Stimulated activated CD8-positive, alpha-beta memory T cell treated with anti-CD3 and anti-CD28 coated beads, Interleukin-7, amount 100 ng/mL, for 48 hours (primary cell): ENCODE data around the gene TRIM41.

Experiments used
- DNase-seq, 2 donors: peaks; one replicate each; pipeline ENCODE4 v3.0.0-alpha.2; 2020; ENCODE audit warnings: low read depth in 1 of 2; ENCODE audit errors: extremely low read depth in 1 of 2

The TRIM41 gene

DNA sequence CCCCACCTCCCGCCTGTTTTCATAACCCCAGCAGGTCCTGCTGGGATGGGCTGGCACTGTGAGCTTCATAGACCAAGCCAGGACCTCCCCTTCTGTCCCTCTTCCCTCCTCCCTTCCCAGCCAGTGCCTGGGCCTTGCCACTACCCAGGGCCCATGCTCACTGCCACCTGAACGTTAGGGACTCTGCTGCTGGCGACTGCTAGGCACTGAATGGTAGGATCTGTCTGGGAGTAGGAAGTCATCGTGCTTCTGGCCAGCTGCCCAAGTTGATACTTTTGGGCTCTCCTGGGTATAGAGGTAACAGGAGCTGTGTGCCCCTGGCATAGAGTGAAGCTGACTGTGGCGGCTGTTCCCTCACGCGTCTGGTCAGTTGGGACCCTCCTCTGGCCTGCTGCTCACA, 8.4 kb downstream of the TRIM41 start:
- no peak for DNase-seq

DNA sequence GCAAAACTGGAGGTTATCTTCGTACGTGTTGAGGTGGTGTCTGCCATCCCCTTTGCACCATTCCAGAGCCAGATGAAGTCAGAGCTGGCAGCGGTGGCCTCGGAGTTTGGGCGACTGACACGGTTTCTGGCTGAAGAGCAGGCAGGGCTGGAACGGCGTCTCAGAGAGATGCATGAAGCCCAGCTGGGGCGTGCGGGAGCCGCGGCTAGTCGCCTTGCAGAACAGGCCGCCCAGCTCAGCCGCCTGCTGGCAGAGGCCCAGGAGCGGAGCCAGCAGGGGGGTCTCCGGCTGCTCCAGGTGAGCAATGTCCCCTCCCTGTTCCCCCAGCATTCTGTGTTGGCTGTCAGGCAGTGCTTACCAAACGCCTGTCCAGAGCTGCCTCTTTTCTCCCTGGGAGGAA, 9.5 kb downstream of the TRIM41 start:
- DNase-seq: no peak

DNA sequence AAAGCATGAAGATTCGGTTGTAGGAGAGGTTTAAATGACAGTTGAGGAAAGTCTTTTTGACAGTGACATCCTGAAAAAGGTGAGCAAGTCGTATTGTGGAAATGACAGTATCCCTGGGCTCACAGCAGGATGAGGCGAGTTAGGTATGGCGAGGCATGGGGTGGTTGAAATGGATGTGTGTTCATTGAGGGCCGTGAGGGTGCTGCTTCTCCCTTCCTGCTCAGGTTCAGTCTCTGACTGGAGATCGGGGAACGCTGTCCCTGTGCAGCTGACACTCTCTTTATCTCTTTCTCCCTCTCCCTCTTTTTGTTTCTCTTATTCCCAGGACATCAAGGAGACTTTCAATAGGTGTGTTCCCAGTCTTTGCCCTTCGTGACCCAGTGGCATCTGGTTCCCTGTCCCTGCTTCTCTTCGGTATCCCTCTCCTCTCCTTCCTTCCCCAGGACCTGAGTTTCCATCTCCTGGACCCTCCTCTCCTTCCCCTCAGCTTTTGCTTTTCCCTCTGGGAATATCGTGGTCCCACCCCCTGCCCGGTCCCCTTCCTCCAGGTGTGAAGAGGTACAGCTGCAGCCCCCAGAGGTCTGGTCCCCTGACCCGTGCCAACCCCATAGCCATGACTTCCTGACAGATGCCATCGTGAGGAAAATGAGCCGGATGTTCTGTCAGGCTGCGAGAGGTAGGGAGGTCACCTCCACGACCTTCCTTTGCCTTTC, 10.2 kb downstream of the TRIM41 start:
- no peak for DNase-seq

DNA sequence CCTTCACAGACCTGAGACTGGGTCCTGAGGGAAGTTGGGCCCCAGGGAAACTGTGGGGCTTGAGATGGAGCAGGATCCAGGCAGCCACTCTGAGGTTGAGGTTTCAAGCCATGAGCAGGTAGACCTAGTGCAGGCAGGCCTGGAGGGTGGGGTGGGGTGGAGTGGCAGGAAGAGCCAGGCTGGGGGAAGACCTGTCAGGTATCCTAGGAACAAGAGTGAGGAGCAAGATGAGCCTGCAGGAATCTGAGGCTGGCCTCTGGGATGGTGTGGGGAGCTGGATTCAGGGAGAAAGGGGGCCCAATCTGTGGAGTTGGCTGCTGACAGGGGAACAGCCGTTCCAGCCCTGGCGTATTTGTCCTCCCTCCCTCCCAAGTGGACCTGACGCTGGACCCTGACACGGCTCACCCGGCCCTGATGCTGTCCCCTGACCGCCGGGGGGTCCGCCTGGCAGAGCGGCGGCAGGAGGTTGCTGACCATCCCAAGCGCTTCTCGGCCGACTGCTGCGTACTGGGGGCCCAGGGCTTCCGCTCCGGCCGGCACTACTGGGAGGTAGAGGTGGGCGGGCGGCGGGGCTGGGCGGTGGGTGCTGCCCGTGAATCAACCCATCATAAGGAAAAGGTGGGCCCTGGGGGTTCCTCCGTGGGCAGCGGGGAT, 10.8 kb downstream of the TRIM41 start:
- DNase-seq: no peak

DNA sequence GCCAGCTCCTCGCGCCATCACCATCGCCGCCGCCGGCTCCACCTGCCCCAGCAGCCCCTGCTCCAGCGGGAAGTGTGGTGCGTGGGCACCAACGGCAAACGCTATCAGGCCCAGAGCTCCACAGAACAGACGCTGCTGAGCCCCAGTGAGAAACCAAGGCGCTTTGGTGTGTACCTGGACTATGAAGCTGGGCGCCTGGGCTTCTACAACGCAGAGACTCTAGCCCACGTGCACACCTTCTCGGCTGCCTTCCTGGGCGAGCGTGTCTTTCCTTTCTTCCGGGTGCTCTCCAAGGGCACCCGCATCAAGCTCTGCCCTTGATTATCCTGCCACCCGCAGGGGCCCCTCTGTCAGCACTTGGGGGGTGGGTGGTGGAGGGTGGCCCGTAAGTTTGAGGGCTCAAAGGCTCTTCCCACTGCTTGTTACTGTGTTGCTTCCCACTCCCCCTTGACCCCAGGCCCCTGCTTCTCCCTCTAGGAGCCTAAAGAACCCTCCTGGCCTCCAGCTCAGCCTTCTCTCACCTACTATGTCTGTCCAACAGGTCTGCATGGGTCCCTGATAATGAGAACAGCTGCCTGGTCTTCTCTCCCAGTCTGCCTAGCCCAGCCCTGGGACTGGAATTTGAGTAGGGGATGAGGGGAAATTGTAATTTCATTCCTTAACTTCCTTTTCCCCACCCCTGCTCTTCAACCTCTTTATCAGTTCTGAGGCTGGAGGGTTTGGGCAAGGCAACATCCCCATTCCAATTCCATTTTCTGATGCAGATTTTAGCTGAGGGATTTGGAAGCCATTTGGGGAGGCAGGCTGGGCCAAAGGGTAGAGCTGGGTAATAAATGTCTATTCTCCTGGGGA, 11.6 kb downstream of the TRIM41 start:
- DNase-seq: no peak

DNA sequence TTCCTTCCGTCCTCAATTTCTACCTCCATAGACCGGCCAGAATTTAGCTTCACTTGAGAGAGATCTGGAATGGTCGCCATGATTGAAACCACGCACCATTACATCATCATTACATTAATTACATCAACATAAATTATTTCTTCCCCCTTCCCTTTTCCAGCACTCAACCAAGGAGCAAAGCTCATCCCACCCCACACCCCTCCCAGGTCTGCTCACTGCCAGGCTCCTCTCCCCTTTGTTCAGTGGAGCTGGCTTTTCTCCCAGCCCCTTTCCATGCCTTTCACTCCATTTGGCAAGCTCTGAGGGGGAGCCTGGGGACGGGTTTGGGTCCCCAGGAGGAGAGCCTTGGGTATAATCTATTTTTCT, 12.2 kb downstream of the TRIM41 start:
- DNase-seq: no peak

DNA sequence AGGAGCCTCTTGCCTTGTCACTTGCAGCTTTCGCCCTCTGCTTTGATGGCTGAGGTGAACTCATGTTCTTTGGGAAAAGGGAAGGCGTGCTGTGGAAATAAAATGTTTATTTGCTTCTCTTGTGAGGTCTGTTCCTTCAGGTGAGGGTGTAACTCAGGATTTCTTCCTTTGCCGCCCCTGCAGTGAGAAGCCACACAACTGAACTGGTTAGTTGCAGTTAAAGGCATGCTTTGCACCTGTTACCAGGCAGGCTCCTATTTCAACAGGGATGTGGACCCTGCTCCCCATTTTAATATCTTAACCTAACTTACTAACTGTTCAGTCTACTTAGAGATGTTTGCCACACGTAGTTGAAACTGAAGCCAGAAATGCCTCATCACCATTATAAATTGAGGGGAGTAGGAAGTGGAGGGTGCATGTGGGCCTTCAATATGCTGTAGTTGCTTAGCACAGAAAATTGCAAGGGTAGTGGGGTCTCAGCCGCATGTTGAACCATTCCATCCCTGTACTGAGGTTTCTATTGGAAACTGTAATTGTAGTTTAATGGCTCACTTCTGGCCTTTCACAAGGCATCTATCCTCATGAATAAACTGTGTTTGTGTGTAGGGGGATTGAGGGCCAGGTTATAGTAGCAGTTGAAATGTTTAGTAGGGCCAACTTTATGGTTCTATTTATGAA, 12.7 kb downstream of the TRIM41 start:
- DNase-seq: no peak

DNA sequence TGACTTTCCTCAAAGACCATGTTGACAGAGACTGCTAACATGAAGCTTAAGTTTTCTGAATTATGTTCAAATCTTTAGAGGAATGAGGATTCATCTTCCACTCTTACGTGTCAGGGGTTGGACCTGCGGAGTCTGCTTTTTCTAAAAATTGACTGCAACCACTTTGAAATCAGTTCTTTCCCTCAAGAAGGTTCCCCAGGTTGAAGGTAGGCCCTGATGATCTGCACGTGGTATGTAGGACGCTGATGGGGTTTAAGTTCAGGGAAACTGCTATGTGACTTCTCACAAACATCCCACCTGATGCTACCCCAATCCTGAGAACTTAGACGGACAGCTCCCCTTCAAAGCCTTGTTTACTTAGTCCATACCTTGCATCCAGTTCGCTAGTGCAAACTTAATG, 13.4 kb downstream of the TRIM41 start:
- DNase-seq: no peak

DNA sequence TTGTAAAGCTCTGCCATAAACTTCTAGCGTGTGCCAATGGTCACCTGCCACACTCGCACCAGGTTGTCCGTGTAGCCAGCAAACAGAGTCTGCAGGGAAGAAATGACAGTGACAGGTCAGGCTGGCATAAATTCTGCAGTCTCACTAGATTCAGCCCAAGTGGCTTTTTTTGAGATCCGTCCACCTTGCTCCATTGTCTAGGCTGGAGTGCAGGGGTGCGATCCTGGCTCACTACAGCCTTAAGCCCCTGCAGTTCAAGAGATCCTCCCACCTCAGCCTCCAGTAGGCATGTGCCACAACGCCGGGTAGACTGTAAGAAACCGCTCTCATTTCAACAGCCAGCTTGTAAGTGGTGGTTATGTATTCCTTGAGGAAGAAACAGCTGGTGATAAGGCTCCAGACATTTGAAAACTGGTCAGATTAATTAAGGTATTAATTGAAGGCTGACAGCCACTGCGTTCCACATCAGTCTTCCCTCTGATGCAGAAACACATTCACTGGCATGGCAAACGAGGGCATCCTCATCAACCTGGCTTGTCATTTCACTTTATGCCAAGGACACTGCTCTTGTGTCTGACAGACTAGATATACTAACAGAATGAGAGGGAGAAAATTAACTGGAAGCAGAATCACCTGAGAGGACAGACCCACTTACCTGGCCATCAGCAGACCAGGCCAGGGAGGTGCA, 14.0 kb downstream of the TRIM41 start:
- DNase-seq: no peak

DNA sequence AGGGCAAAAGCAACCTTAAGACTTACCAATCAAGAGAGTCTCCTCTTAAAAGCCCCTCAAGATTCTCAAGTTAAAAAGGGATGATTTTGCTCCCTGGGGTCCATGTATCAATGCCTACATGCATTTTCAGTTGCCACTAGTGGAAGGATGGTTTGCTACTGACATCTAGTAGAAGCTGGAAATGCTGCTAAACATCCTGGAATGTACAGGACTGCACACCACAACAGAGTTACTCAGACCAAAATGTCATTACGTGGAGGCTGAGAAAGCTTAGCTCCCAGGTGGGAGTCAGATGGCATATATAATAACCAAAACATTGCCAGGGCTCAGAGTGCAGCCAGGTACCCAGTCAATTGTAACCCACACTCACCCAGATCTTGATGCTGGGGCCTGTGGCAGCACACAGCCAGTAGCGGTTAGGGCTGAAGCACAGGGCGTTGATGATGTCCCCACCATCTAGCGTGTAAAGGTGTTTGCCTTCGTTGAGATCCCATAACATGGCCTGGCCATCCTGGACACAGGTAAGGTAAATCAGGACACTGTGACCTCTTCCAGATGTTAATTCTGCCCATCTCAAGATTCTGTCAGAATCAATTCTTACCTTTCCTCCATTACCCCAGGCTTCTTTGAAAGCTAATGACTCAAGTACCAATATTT, 14.8 kb downstream of the TRIM41 start:
- DNase-seq: no peak

DNA sequence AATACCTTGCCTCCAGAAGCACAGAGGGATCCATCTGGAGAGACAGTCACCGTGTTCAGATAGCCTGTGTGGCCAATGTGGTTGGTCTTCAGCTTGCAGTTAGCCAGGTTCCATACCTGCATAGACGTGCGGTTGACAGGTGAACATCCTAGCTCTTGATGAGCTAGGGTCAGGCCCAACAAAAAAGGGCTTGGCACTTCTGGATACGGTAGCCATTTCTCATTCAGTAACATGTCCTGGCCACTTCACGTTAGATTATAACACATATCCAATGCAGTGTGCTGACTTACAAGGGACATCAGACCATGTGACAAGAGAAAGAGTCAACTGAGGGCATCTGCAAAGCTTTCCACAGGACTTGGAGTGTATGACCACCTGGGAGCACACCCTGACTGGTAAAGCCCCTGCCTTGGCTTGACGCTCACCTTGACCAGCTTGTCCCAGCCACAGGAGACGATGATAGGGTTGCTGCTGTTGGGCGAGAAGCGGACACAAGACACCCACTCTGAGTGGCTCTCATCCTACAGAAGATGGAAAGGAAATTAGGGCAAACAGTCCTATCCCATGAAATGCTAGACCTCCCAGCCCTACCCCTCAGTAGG, 16.1 kb downstream of the TRIM41 start:
- no peak for DNase-seq

DNA sequence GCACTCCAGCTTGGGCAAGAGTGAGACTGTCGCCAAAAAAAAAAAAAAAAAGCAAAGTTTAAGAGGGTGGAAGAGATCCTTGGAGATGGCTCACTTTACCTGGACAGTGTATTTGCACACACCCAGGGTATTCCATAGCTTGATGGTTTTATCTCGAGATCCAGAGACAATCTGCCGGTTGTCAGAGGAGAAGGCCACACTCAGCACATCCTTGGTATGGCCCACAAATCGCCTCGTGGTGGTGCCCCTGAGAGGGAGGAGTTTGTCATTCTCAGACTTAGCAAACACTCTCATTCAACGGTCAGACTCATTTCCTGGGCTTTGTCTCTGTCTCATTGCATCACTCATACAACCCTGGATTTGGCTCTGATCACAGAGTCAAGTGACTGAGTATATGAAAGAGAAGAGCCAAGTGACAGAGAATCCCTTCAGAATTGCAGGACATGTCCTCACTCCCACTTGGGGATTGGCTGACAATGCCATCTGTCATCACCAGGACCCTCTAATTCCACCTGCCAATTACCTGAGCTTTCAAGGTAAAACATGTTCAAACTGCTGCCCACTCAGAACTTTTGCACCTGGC, 18.4 kb downstream of the TRIM41 start:
- DNase-seq: peak in 1 of 2 donors; percentile 64

DNA sequence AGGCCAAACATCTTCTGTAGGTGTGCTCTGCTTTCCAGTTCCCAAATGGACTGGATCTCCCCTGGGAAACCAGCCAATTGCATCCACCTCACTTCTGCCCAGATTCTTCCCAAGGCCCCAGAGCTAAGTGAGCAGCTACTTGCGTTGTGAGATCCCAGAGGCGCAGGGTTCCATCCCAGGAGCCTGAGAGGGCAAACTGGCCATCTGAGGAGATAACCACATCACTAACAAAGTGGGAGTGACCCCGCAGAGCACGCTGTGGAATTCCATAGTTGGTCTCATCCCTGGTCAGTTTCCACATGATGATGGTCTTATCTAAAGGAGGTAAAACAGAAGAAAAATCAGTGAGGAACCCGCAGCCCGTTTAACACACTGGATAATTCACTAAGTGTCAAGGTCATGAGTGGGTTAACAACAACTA, 19.0 kb downstream of the TRIM41 start:
- no peak for DNase-seq

DNA sequence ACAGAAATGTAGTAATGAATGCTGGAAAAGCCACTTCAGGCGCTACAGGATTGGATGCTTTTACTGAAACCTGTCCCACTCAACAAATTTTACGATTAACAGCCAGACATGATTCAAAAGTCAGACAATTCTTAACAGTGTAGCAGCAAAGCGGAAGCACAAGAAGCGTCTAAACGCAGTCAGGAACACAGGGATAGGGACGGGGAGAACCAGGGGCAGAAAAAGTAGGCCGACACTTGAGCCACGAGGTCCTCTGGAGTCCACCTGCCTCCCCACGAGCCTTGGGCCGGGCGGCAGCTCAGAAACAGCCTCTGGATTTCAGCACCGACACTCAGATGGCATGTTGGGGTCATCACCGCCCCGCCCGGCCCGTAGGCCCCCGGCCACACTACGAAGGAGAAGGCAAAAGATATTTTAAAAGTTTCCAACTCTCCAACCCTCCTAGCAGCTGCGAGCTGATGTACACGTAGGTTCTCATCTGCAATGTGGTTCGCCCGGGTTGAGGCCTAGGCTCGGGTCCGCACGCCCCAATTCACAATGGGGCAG, 20.0 kb downstream of the TRIM41 start:
- no peak for DNase-seq

DNA sequence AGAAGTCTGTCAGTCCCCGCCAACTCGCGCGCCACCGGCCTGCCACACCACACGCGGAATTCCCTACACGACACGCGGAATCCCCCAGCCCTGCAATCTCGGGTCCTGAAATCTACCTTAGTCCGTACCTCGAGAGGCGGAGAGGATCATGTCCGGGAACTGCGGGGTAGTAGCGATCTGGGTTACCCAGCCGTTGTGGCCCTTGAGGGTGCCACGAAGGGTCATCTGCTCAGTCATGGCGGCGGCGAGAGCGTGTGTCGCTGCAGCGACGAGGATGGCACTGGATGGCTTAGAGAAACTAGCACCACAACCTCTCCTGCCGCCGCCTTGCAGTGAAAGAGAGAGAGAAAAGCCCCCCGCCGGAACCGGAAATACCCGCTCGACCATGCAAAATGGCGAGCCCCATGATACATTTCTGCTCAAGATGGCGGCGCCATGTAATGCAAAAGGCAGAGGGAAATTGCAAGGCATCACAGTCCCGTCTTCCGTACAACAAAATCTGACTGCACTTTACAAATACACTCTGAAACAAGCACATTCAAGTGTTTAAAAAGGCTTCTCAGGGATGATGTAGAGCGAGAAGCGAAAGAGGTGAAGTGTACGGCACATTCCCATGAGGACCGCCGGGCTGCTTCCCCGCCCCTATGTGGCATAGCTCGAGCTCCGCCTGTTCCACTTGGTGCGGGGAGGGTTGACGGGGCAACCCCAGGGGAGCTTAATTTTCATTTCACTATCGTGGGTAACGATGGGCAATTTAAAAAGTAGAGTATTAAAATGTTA, 20.7 kb downstream of the TRIM41 start, which contains the start of gene RACK1:
Gene RACK1 (minus strand): TSS at position 343 of the 780 bp plus-strand sequence. CDS start 106 bp downstream, at position 237.
- DNase-seq: peak; percentile 71 to 84

DNA sequence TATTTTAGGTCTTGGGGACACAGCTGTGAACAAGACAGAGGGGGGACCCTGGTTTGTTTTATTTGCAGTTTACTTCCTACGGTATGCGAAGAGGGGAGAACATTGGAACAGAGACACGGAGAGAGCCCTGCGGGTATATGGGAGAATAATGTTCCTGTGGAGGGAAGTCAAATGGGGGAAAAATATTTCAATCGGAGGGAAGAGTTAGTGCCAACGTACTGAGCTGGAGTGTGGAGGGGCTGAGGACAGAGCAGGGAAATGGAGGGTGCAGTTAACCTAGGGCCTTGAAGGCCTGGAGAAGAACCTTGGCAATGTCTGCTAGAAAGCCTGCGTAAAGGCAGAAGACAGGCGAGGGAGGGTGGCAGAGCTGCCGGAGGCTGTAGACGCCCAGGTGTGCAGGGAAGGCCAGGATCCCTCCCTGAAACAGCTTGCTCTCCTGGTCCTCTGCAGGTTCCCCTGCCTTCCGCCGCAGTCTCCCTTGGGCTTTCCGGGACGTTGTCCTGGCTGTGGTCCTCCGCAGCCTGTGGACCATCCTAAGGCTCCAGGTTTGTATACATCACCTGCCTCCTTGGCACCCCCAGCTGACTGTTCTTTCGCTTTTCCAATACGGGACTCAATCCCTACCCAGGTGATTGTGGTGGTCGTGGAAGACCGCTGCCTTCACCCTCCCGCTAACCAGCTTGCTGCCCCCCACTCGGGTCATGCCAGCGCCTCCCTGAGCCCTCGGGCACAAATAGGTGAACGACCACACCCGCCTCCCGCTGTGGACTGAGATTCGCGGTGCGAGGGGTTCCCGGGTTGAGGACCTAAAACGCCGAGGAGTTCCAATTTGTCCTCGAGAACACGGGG, 22.6 kb downstream of the TRIM41 start:
- DNase-seq: no peak
